A673 (cell line): Measurements from ENCODE around the gene HIP1R. TPM values are rescaled to one million over a fixed set of nuclear protein-coding genes. Genes with fewer than 3 reads are reported as not detected.
A peak's percentile ranks its signal among the peaks of the same experiment; 100 is the strongest.

Experiments used
- BruUV-seq: library from RNA; stranded (reverse); fragments of 400-500 nt; replicated peaks from 2 replicates; lab custom pipeline; 2021; lab: Mats Ljungman, UMichigan
- CTCF ChIA-PET: fragments of 300-600 bp; sonication (Branson Sonifier 250); formaldehyde crosslinking; loops from one replicate; lab custom pipeline; 2022; ENCODE audit warnings: antibody characterized with exemption; lab: Charles Lee
- POLR2A ChIA-PET: fragments of 300-600 bp; sonication (Branson Sonifier 250); formaldehyde crosslinking; loops from one replicate; lab custom pipeline; 2022; ENCODE audit warnings: antibody characterized with exemption; ENCODE audit not compliant: low non-redundant PET; lab: Charles Lee
- DNase-seq: peaks from one replicate; pipeline ENCODE4 v3.0.0-alpha.2; 2015; ENCODE audit warnings: low spot score
- H3K27ac ChIP-seq: fragments of 200-600 bp; sonication (generic); 2 replicates; pipeline ENCODE4 v1.5.1; 2016; ENCODE audit warnings: mixed run types, low read depth, mild to moderate bottlenecking, mixed read lengths, antibody characterized with exemption, low read length; ENCODE audit not compliant: poor library complexity, severe bottlenecking
- H3K27me3 ChIP-seq: fragments of 200-600 bp; sonication (generic); replicated peaks from 2 replicates; pipeline ENCODE4 v1.6.1; 2017; ENCODE audit warnings: mixed run types, low read depth, mild to moderate bottlenecking, mixed read lengths, antibody characterized with exemption, low read length; ENCODE audit not compliant: insufficient read depth, poor library complexity
- H3K36me3 ChIP-seq: fragments of 200-600 bp; sonication (generic); 2 replicates; pipeline ENCODE4 v1.6.1; 2016; ENCODE audit warnings: mixed run types, mild to moderate bottlenecking, mixed read lengths, antibody characterized with exemption, low read length; ENCODE audit not compliant: insufficient read depth, poor library complexity, severe bottlenecking
- H3K4me1 ChIP-seq: fragments of 200-600 bp; sonication (generic); 2 replicates; pipeline ENCODE4 v1.6.1; 2017; ENCODE audit warnings: mixed run types, mild to moderate bottlenecking, mixed read lengths, antibody characterized with exemption, low read length; ENCODE audit not compliant: insufficient read depth, poor library complexity, severe bottlenecking
- H3K4me3 ChIP-seq: fragments of 200-600 bp; sonication (generic); 2 replicates; pipeline ENCODE4 v1.5.1; 2016; ENCODE audit warnings: low read depth, mixed run types, mild to moderate bottlenecking, mixed read lengths, low read length; ENCODE audit not compliant: poor library complexity, severe bottlenecking
- H3K9me3 ChIP-seq: fragments of 200-600 bp; sonication (generic); 2 replicates; pipeline ENCODE4 v1.6.1; 2016; ENCODE audit warnings: mixed run types, low read depth, mild to moderate bottlenecking, mixed read lengths, antibody characterized with exemption, low read length; ENCODE audit not compliant: poor library complexity, severe bottlenecking
- EZH2 ChIP-seq: fragments of 200-600 bp; sonication (generic); IDR thresholded peaks from 2 replicates; pipeline ENCODE4 v1.6.1; 2017; ENCODE audit warnings: borderline replicate concordance, low read depth, mild to moderate bottlenecking, mixed read lengths, antibody characterized with exemption, low read length; ENCODE audit not compliant: poor library complexity, severe bottlenecking
- intact Hi-C: fragments of 100-400 bp; cut with micrococcal nuclease; formaldehyde crosslinking; loops from one replicate; pipeline ENCODE4 v1.10.0; 2022; ENCODE audit not compliant: unreplicated experiment
- total RNA-seq: library from RNA; stranded (reverse); gene quantifications from 2 replicates; pipeline ENCODE4 v1.2.3, GENCODE V29; 2021
- TF ChIP-seq, protein P1 (sequence below): fragments of 300-800, 200-600 bp; sonication (generic); conservative IDR thresholded peaks from 2 replicates; pipeline ENCODE4 v1.5.1; 2017; ENCODE audit warnings: low read depth, mild to moderate bottlenecking, antibody characterized with exemption, low read length, moderate library complexity, mixed read lengths

HIP1R gene
- total RNA-seq, 1 experiment from 2014 or later = 30.4 TPM

DNA sequence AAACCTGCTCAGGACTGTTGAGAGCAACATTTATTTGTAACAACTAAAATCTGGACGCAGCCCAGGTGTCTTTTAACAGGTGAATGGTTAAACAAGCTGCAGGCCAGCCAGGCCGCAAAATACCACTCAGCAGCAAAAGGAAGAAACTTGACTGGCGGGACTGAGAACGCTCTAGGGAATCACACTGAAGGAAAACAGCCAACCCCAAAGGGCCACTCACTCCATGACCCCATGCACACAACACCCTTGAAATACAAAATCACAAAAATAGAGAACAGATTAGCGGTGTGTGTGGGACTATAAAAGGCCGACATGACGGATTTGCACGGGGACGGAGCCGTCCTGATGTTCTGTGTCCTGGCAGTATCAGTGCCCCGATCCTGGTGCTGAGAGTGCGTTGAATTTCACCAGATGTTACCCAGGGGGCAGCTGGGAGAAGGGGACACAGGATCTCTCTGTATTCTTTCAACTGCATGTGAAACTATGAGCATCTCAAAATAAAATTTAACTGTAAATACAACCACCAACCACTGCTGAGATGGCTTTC lies 37.6 kb downstream of the HIP1R start:
- ChIA-PET CTCF (interaction anchor here (0.6 kb wide), 1 partner anchor 9 kb away, joined by 4 read pairs; no protein-coding TSS in a partner anchor), POLR2A (no interaction called here)
- no peak for TF ChIP-seq EZH2
- TF ChIP-seq, protein P1, sequence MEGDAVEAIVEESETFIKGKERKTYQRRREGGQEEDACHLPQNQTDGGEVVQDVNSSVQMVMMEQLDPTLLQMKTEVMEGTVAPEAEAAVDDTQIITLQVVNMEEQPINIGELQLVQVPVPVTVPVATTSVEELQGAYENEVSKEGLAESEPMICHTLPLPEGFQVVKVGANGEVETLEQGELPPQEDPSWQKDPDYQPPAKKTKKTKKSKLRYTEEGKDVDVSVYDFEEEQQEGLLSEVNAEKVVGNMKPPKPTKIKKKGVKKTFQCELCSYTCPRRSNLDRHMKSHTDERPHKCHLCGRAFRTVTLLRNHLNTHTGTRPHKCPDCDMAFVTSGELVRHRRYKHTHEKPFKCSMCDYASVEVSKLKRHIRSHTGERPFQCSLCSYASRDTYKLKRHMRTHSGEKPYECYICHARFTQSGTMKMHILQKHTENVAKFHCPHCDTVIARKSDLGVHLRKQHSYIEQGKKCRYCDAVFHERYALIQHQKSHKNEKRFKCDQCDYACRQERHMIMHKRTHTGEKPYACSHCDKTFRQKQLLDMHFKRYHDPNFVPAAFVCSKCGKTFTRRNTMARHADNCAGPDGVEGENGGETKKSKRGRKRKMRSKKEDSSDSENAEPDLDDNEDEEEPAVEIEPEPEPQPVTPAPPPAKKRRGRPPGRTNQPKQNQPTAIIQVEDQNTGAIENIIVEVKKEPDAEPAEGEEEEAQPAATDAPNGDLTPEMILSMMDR = no peak
- H3K9me3 ChIP-seq = no peaks in the 10 kb centered on the region
- H3K4me1 ChIP-seq = peaks cover 65% of the 10 kb centered on the region
- H3K4me3 ChIP-seq = peak overlapping the region; percentile 40
- H3K27me3 ChIP-seq = no peaks in the 10 kb centered on the region
- peaks cover 24% of the 10 kb centered on the region for H3K36me3 ChIP-seq
- intact Hi-C loops = loop anchor here (10.0 kb wide), 1 partner anchor 362 kb away; the partner anchor contains the start of genes MPHOSPH9 and MTRFR
- DNase-seq = no peak
- no TSS peak for BruUV-seq
- peak overlapping the region; percentile 86 for H3K27ac ChIP-seq

DNA sequence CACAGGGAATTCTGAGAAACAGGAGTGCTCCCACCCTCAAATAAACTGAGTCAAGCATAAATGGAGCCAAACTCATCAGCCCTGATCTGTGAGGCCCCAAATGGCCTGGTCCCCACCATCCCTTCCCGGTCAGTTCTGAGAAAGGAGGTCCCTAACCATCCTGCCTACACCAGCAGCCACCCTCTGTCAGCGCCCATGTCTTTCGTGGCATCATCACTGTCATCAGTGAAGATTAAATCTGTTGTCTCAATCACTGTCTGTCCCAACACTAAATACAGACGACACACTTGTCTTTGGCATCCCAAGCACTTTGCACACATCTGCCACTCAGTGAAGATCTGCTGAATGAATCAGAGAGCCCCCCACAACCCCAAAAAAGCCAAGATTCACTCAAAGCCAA lies 38.3 kb downstream of the HIP1R start:
- H3K27ac ChIP-seq = peak overlapping the region; percentile 86
- CTCF ChIA-PET = no interaction called here
- peaks cover 65% of the 10 kb centered on the region for H3K4me1 ChIP-seq

DNA sequence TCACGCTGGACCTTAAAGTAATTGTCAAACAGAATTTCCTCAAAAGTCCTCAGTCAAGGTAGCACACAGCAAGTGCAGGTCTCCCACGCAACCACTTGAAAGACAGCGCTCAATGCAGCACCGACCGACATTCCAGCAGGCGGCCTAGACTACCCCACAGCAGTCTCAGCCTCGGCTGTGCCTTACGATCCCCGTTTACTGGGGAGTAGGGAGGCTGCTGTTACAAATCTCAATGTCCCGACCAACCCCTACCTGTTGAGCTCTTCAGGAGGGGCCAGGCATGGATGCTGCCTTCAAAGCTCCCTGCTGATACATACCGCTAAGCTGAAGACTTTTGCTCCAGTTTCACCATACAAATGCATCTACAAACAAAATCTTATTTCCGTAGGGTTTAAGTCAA lies 38.8 kb downstream of the HIP1R start:
- Histone ChIP-seq H3K9me3 (no peaks in the 10 kb centered on the region), H3K27ac (peak overlapping the region; percentile 7), H3K27me3 (no peaks in the 10 kb centered on the region), H3K4me3 (no peak overlapping the region), H3K36me3 (peaks cover 14% of the 10 kb centered on the region), H3K4me1 (peaks cover 65% of the 10 kb centered on the region)
- intact Hi-C loops = loop anchor here (10.0 kb wide), 1 partner anchor 361 kb away; the partner anchor contains the start of genes MPHOSPH9 and MTRFR
- BruUV-seq = no TSS peak
- ChIA-PET CTCF (no interaction called here), POLR2A (no interaction called here)
- TF ChIP-seq, protein P1 = no peak
- no peak for TF ChIP-seq EZH2
- no peak for DNase-seq

More for the DNA sequence above, 38.3 kb downstream of the HIP1R start:
- TF ChIP-seq, protein P1 = no peak
- no peak for TF ChIP-seq EZH2
- Histone ChIP-seq H3K27me3 (no peaks in the 10 kb centered on the region), H3K9me3 (no peaks in the 10 kb centered on the region), H3K4me3 (no peak overlapping the region), H3K36me3 (peaks cover 19% of the 10 kb centered on the region)
- intact Hi-C loops = loop anchor here (10.0 kb wide), 1 partner anchor 361 kb away; the partner anchor contains the start of genes MPHOSPH9 and MTRFR
- POLR2A ChIA-PET = no interaction called here
- BruUV-seq = no TSS peak
- no peak for DNase-seq
